Naive thymus-derived CD8-positive, alpha-beta T cell (primary cell): ENCODE results near the gene VAX1. TPM values are rescaled to one million over a fixed set of nuclear protein-coding genes. Genes with fewer than 3 reads are reported as not detected.

Source experiments
- ATAC-seq, 2 donors: fragments of 150-1000 bp; cut with Tn5 transposase in 1 of 2; sonication (Bioruptor Pico), chemical (Tn5 transposase) in 1 of 2; 1 replicate in 1 of 2; 2 replicates in 1 of 2; pipeline ENCODE4 v1.10.0; 2021; ENCODE audit warnings: mild to moderate bottlenecking in 2 of 2, moderate library complexity in 2 of 2
- POLR2A ChIA-PET: fragments of 350-600 bp; sonication (Branson Sonifier 250); formaldehyde crosslinking; loops from one replicate; lab custom pipeline; 2021; ENCODE audit warnings: antibody characterized with exemption; lab: Charles Lee
- DNase-seq, 10 donors: peaks; one replicate each; pipeline versions ENCODE4 v3.0.0 to v3.0.0-alpha.2; 2020 to 2022
- H3K27ac Mint-ChIP-seq, 10 donors: one replicate each; pipeline ENCODE4 v1.8.0; 2020 to 2022; ENCODE audit warnings: mild to moderate bottlenecking in 10 of 10, mixed read lengths in 10 of 10, moderate library complexity in 4 of 10, inconsistent platforms in 1 of 10
- H3K27me3 Mint-ChIP-seq, 5 donors: one replicate each; pipeline ENCODE4 v1.8.0; 2021 to 2022; ENCODE audit warnings: mixed read lengths in 5 of 5
- H3K36me3 Mint-ChIP-seq, 3 donors: one replicate each; pipeline ENCODE4 v1.8.0; 2020 to 2022; ENCODE audit warnings: mixed read lengths in 3 of 3, mild to moderate bottlenecking in 2 of 3, inconsistent platforms in 1 of 3
- H3K4me1 Mint-ChIP-seq, 4 donors: one replicate each; pipeline ENCODE4 v1.8.0; 2021 to 2022; ENCODE audit warnings: mixed read lengths in 4 of 4
- H3K4me3 Mint-ChIP-seq, 10 donors: one replicate each; pipeline ENCODE4 v1.8.0; 2020 to 2022; ENCODE audit warnings: mild to moderate bottlenecking in 10 of 10, mixed read lengths in 10 of 10, moderate library complexity in 6 of 10, inconsistent platforms in 1 of 10
- H3K9me3 Mint-ChIP-seq, 9 donors: one replicate each; pipeline ENCODE4 v1.8.0; 2020 to 2022; ENCODE audit warnings: mixed read lengths in 9 of 9, mild to moderate bottlenecking in 3 of 9, inconsistent platforms in 1 of 9, moderate library complexity in 1 of 9
- polyA plus RNA-seq, 3 donors: library from polyadenylated mRNA; unstranded; fragments of 300-500 nt; fragmentation: Illumina TruSeq; gene quantifications; one replicate each; pipeline ENCODE4 v1.2.3, GENCODE V29; 2021
- total RNA-seq, 8 experiments: library from RNA in 2 of 8; stranded (reverse) in 2 of 8; gene quantifications; one replicate each; pipeline ENCODE4 v1.2.3 and lab custom pipeline; 2021 to 2026

The VAX1 gene
- total and polyA plus RNA-seq, 5 experiments from 2014 or later: not detected

DNA sequence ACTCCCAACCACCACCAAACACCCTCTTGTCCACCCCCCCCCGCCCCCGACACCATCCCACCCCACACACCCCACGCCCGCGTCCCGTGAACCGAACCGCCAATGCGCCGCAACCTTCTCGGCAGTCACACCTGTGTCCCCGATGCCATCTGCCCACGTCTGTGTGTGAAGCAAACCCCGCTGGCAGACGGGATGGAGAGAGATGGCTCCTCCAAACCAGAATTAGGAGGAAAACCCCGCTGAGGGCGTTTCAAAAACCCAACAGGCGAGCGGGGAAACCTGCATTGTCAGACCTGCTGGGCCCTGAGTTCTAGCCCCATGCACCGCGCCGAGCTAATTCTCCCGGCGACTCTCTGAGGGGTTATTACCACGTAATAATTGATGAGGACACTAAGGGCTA is 30.7 kb upstream of the VAX1 start:
- ATAC-seq (no peak), DNase-seq (no peak)
- POLR2A ChIA-PET: no interaction called here
- Mint-ChIP-seq H3K9me3 (no peaks in the 10 kb centered on the region), H3K27me3 (peaks cover 58 to 91% (median 72%) of the 10 kb centered on the region in 5 donors), H3K27ac (no peak overlapping the region), H3K4me1 (peaks cover 10 to 53% (median 30%) of the 10 kb centered on the region in 4 donors), H3K36me3 (no peaks in the 10 kb centered on the region), H3K4me3 (peak overlapping the region in 8 of 10 donors; percentile 53 to 74 (median 63))

GRCh38 chr10:117167789-117168674 is 30.0 kb upstream of the VAX1 start:
- H3K36me3 Mint-ChIP-seq: no peaks in the 10 kb centered on the region
- peak; percentile 44 to 77 (median 71) for DNase-seq
- peaks cover 58 to 93% (median 72%) of the 10 kb centered on the region in 5 donors for H3K27me3 Mint-ChIP-seq
- H3K4me3 Mint-ChIP-seq: peak overlapping the region; percentile 32 to 82 (median 64)
- H3K9me3 Mint-ChIP-seq: no peaks in the 10 kb centered on the region
- ATAC-seq: peak; percentile 94 to 96
- POLR2A ChIA-PET: no interaction called here
- no peak overlapping the region for H3K27ac Mint-ChIP-seq
- H3K4me1 Mint-ChIP-seq: peaks cover 10 to 53% (median 30%) of the 10 kb centered on the region in 4 donors

DNA sequence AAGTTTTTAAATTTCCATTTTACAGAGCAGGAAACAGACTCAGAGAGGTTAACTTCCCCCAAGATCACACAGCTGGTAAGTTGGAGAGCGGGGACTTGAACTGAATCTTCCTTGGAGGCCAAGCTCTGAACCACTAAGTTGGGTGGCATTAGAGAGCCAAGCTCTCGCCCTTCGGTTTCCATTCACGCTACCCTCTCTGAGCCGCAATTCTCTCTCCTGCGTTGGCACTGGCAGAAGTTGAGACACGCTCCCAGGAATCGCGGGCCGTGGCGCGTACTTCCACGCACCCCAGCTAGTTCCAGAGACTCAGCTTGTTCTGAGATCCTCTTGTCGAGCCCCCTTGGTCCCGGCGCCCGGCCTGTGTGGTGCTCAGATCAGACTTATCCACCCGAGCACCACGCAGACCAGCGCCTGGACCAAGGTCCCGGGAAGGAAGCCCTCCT is 29.3 kb upstream of the VAX1 start:
- H3K9me3 Mint-ChIP-seq: no peaks in the 10 kb centered on the region
- no peak overlapping the region for H3K27ac Mint-ChIP-seq
- ATAC-seq (no peak), DNase-seq (no peak)
- peaks cover 10 to 59% (median 34%) of the 10 kb centered on the region in 4 donors for H3K4me1 Mint-ChIP-seq
- H3K4me3 Mint-ChIP-seq: peak overlapping the region in 8 of 10 donors; percentile 12 to 74 (median 63)
- H3K36me3 Mint-ChIP-seq: no peaks in the 10 kb centered on the region
- H3K27me3 Mint-ChIP-seq: peaks cover 57 to 94% (median 73%) of the 10 kb centered on the region in 5 donors
- POLR2A ChIA-PET: no interaction called here

- POLR2A ChIA-PET: no interaction called here
- peak overlapping the region in 9 of 10 donors; percentile 12 to 66 (median 60) for H3K4me3 Mint-ChIP-seq
- ATAC-seq (no peak), DNase-seq (no peak)
- H3K9me3 Mint-ChIP-seq: no peaks in the 10 kb centered on the region
- peaks cover 55 to 94% (median 71%) of the 10 kb centered on the region in 5 donors for H3K27me3 Mint-ChIP-seq
- peaks cover 12 to 66% (median 38%) of the 10 kb centered on the region in 4 donors for H3K4me1 Mint-ChIP-seq
- no peaks in the 10 kb centered on the region for H3K36me3 Mint-ChIP-seq
- no peak overlapping the region for H3K27ac Mint-ChIP-seq
Observed at GRCh38 chr10:117166418-117167345, 28.6 kb upstream of the VAX1 start.

DNA sequence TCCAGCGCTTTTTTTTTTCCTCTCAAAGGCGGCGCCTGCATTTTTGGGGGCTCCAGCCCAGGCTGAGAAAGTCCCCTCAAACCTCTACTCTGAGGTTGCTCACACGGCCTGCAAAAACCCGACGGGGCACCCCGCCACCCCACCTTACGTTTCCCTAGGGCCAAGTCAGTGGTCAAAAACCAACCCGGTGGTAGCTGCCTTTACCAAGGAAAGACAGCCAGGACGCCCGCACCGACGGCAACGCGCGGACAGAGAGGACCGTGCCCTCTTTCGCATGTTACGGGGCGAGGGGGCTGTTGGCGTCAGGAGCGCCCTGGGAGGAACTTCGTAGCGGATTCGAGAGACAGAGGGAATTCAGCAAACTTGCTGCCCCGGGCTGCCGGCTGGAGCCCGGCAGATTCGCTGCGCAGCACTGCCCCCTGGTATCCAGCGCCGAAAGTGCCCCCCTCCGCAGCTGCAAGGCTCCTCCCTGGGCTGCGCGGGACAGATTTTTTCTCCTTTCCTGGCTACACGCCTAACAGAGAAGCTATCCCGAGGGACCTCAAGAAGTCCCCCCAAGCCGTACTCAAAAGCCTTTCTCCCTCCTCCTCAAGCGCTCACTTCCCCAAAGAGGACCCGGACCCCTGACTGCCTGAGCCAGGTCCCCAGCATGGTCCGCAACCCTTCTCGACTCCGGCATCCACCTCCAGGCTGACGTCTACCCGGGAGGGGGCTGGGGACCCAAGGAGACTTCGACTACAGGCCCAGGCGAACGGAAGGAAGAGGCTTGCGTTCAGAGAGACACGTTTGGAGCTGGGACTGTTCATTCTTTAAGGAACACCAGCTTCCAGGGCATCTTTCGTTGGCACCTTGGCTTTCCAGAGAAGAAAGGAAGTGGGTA is 27.7 kb upstream of the VAX1 start:
- ATAC-seq (peak in 1 of 2 donors; percentile 19), DNase-seq (no peak)
- Mint-ChIP-seq H3K27me3 (peaks cover 57 to 94% (median 73%) of the 10 kb centered on the region in 5 donors), H3K27ac (peak overlapping the region in 1 of 10 donors; percentile 5), H3K36me3 (no peaks in the 10 kb centered on the region), H3K4me3 (peak overlapping the region in 3 of 10 donors; percentile 18 to 42 (median 39)), H3K9me3 (no peaks in the 10 kb centered on the region), H3K4me1 (peaks cover 12 to 69% (median 39%) of the 10 kb centered on the region in 4 donors)
- POLR2A ChIA-PET: no interaction called here

GRCh38 chr10:117164592-117165537 is 26.8 kb upstream of the VAX1 start:
- Mint-ChIP-seq H3K27me3 (peaks cover 56 to 94% (median 70%) of the 10 kb centered on the region in 5 donors), H3K9me3 (peaks cover 0 to 2% (median 0%) of the 10 kb centered on the region in 9 donors), H3K4me3 (peak overlapping the region in 6 of 10 donors; percentile 2 to 65 (median 42)), H3K4me1 (peaks cover 12 to 69% (median 39%) of the 10 kb centered on the region in 4 donors), H3K27ac (peak overlapping the region in 1 of 10 donors; percentile 5), H3K36me3 (peaks cover 0 to 8% (median 2%) of the 10 kb centered on the region in 3 donors)
- DNase-seq (no peak), ATAC-seq (no peak)
- POLR2A ChIA-PET: no interaction called here

DNA sequence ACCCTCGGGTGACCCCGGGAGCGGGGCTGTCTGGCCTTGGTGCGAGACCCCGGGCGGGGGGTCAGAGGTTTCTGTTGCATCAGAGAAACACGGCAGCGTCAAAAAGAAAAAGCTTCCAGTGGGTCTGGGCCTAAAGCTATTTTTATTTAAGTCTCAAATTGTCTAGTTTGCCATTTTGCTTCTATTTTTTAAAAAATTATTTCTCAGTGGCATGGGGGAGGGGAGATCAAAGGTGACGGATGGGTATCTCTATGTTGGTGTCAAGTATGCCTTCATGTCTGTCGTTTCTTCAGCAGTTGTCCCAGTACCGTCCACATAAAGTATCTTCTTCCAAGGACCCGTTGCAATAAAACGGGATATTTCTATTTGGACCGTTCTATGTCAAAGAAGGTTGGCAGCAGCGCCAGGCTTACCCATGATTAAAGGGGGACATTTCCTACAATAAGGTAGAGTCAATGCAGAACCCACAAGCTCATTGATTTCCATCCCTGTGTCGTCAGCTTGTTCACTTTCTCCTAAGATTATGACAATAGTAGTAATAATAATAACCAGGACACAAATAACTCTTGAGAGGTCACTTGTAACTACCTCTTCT is 26.0 kb upstream of the VAX1 start:
- H3K36me3 Mint-ChIP-seq: peaks cover 0 to 8% (median 2%) of the 10 kb centered on the region in 3 donors
- peak overlapping the region in 1 of 10 donors; percentile 1 for H3K27ac Mint-ChIP-seq
- ATAC-seq (no peak), DNase-seq (no peak)
- H3K9me3 Mint-ChIP-seq: peaks cover 0 to 2% (median 0%) of the 10 kb centered on the region in 9 donors
- H3K4me1 Mint-ChIP-seq: peaks cover 11 to 64% (median 38%) of the 10 kb centered on the region in 4 donors
- POLR2A ChIA-PET: no interaction called here
- H3K4me3 Mint-ChIP-seq: peak overlapping the region in 9 of 10 donors; percentile 14 to 65 (median 28)
- peaks cover 51 to 94% (median 69%) of the 10 kb centered on the region in 5 donors for H3K27me3 Mint-ChIP-seq

DNA sequence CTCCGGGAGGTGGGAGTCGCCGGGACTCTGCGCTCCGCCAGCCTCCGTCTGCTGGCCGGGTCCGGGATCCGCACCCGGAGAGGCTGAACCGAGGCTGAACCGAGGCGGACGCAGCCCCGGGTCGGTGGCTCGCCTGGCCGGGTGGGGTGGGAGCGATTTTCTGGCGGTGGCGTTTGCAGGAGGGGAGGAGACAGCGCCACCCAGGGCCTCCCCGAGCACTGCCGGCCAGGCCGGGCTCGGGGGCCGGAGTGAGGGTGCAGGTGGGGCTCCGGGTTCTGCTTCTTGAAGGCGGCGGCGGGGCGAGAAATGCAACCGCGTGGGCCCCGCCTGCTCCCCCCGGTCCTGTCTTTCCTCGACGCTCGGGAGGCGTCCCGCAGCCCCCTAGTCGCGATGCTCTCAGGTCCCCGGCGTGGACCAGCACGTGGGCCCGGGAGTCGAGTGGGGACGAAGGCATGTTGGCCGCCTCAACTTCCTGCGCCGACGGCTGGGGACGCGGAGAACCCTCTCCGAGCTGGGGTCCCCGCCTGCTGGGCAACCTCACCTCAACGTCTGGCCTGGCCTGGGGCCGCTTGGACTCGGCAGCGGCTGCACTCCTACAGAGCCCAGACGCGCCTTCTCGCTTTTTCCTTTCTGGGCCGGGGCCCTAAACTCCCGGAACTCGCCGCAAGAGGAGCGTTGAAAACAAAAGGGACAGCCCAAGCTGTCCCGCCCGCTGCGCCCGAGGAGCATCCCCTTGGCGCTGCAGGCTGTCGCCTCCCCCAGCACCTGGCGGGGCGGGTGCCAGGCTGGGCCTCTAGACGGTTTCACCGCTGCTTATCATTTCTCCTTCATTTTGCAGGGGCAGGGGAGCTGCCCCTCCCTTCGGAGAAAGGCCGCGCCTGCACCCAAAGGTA is 25.2 kb upstream of the VAX1 start:
- ATAC-seq (peak in 1 of 2 donors; percentile 11), DNase-seq (no peak)
- no peak overlapping the region for H3K27ac Mint-ChIP-seq
- POLR2A ChIA-PET: no interaction called here
- peaks cover 0 to 8% (median 2%) of the 10 kb centered on the region in 3 donors for H3K36me3 Mint-ChIP-seq
- peaks cover 9 to 57% (median 34%) of the 10 kb centered on the region in 4 donors for H3K4me1 Mint-ChIP-seq
- H3K27me3 Mint-ChIP-seq: peaks cover 54 to 94% (median 74%) of the 10 kb centered on the region in 5 donors
- peaks cover 0 to 3% (median 0%) of the 10 kb centered on the region in 9 donors for H3K9me3 Mint-ChIP-seq
- peak overlapping the region in 4 of 10 donors; percentile 39 to 65 (median 40) for H3K4me3 Mint-ChIP-seq

DNA sequence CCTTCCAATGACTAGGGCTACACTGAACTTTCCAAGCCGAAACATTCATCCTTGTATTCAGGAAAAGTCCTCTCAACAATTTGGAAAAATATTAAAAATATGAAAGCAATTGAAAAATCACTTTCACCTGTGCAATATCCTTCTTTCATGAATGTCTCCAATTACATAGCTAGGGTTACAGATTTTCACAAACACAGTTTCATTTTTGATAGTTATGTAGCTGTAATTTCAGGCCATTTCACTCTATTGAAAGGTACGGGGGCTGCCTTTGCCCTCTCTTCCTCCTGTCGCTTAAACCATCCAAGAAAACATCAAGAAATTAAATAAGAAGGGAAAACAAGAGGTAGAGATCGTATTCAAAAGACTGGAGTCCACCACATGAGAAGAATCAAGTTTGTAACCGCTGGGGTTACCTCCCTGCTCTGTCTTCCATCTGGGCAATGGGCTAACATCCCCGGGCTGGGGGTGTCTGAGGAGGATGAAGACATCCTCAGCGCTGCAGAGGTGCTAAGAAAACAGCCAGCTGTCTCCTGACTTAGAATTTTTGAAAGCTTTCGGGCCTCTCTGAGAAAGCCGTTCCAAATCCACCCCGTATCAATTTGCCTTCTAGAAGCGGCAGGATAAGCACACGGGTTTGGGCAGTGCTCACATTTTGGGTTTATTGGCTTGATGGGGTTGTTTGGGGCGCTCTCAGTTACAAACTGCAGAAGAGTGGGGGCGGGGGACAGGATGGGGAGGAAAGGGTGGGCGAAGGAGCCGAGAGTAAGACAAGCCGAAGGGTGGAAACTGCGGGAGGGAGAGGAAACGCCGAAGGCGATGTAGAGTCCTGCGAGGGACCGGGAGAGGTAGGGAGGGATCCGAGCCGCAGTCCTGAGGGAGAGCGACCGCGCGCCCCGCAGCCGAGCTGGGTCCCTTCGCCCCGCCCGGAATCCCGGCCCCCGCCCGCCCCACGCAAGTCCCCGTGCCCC is 24.3 kb upstream of the VAX1 start:
- H3K4me3 Mint-ChIP-seq: peak overlapping the region; percentile 45 to 81 (median 64)
- peaks cover 0 to 8% (median 2%) of the 10 kb centered on the region in 3 donors for H3K36me3 Mint-ChIP-seq
- POLR2A ChIA-PET: no interaction called here
- H3K27ac Mint-ChIP-seq: peak overlapping the region in 1 of 10 donors; percentile 2
- peaks cover 9 to 47% (median 30%) of the 10 kb centered on the region in 4 donors for H3K4me1 Mint-ChIP-seq
- DNase-seq (no peak), ATAC-seq (peak; percentile 22 to 26)
- peaks cover 0 to 3% (median 0%) of the 10 kb centered on the region in 9 donors for H3K9me3 Mint-ChIP-seq
- H3K27me3 Mint-ChIP-seq: peaks cover 60 to 95% (median 81%) of the 10 kb centered on the region in 5 donors
